GM18498 (cell line): ENCODE measurements around the gene TCAP.

Source experiments
- ATAC-seq: cut with Tn5 transposase; IDR thresholded peaks from one replicate; pipeline ENCODE4 v1.9.1; 2021; ENCODE audit warnings: mild to moderate bottlenecking, moderate library complexity; ENCODE audit not compliant: unreplicated experiment

TCAP gene

GRCh38 chr17:39666231-39666600 lies 1.1 kb downstream of the TCAP start:
- no peak for ATAC-seq

- no peak for ATAC-seq
These were observed 1.6 kb downstream of the TCAP start for GRCh38 chr17:39666601-39667261.

- ATAC-seq = no peak
These were observed 2.3 kb downstream of the TCAP start for GRCh38 chr17:39667262-39667944.

GRCh38 chr17:39667945-39668924 lies 3.1 kb downstream of the TCAP start, which contains the start of gene PNMT:
PNMT (plus strand) TSS chr17:39668453; CDS start chr17:39668476, 23 bp downstream.
- no peak for ATAC-seq

- no peak for ATAC-seq
These were observed 5.0 kb downstream of the TCAP start for GRCh38 chr17:39669897-39670735.

- ATAC-seq = no peak
These were observed 5.6 kb downstream of the TCAP start for GRCh38 chr17:39670746-39671145.

GRCh38 chr17:39671651-39672521 lies 6.7 kb downstream of the TCAP start:
- ATAC-seq = no peak

GRCh38 chr17:39672522-39673334 lies 7.6 kb downstream of the TCAP start:
- no peak for ATAC-seq

- ATAC-seq = no peak
These were observed 8.4 kb downstream of the TCAP start for GRCh38 chr17:39673335-39674081.

GRCh38 chr17:39674179-39674578 lies 9.0 kb downstream of the TCAP start:
- ATAC-seq = no peak

- ATAC-seq = no peak
These were observed 9.7 kb downstream of the TCAP start for GRCh38 chr17:39674702-39675389.

GRCh38 chr17:39675390-39676082 lies 10.4 kb downstream of the TCAP start:
- no peak for ATAC-seq

GRCh38 chr17:39676198-39676819 lies 11.2 kb downstream of the TCAP start:
- ATAC-seq = no peak

GRCh38 chr17:39677072-39677471 lies 11.9 kb downstream of the TCAP start:
- ATAC-seq = no peak

GRCh38 chr17:39677542-39678339 lies 12.6 kb downstream of the TCAP start:
- ATAC-seq = no peak
